Activated naive CD4-positive, alpha-beta T cell treated with Interleukin-2 at 50 U/mL for 16 hours (primary cell): ENCODE results near the gene ANP32E.
"Not testable (repeated sequence)": the region's sequence is repeated elsewhere in the genome, so short reads cannot be mapped to it uniquely, and the experiment has no call there.

Source experiments
- DNase-seq: peaks from one replicate; pipeline ENCODE4 v3.0.0-alpha.2; 2020

The ANP32E gene

GRCh38 chr1:150210706-150211105, 25.2 kb downstream of the ANP32E start:
- DNase-seq = no peak

- no peak for DNase-seq
These were observed 25.8 kb downstream of the ANP32E start for GRCh38 chr1:150210091-150210490.

GRCh38 chr1:150208460-150208859, 27.5 kb downstream of the ANP32E start:
- DNase-seq = not testable (repeated sequence)

GRCh38 chr1:150207281-150207971, 28.5 kb downstream of the ANP32E start:
- no peak for DNase-seq

GRCh38 chr1:150196417-150196816, 39.5 kb downstream of the ANP32E start:
- no peak for DNase-seq

- DNase-seq = no peak
These were observed 41.4 kb downstream of the ANP32E start for GRCh38 chr1:150194381-150195031.

GRCh38 chr1:150192012-150192411, 43.9 kb downstream of the ANP32E start:
- no peak for DNase-seq

- no peak for DNase-seq
These were observed 48.4 kb downstream of the ANP32E start for GRCh38 chr1:150187560-150187931.

- DNase-seq = peak; percentile 10
These were observed 48.9 kb downstream of the ANP32E start for GRCh38 chr1:150186789-150187559.

- DNase-seq = not testable (repeated sequence)
These were observed 49.5 kb downstream of the ANP32E start for GRCh38 chr1:150186438-150186788.

GRCh38 chr1:150185481-150185880, 50.4 kb downstream of the ANP32E start:
- no peak for DNase-seq

- no peak for DNase-seq
These were observed 52.9 kb downstream of the ANP32E start for GRCh38 chr1:150183061-150183460.

- no peak for DNase-seq
These were observed 53.7 kb downstream of the ANP32E start for GRCh38 chr1:150182247-150182646.

- DNase-seq = no peak
These were observed 55.4 kb downstream of the ANP32E start for GRCh38 chr1:150180474-150180873.

- no peak for DNase-seq
These were observed 56.0 kb downstream of the ANP32E start for GRCh38 chr1:150179867-150180266.

GRCh38 chr1:150178548-150178947, 57.4 kb downstream of the ANP32E start:
- no peak for DNase-seq

- DNase-seq = no peak
These were observed 59.3 kb downstream of the ANP32E start for GRCh38 chr1:150176593-150176992.

GRCh38 chr1:150173141-150173585, 62.7 kb downstream of the ANP32E start:
- no peak for DNase-seq

GRCh38 chr1:150171801-150172200, 64.1 kb downstream of the ANP32E start:
- no peak for DNase-seq

GRCh38 chr1:150168960-150169601, 66.8 kb downstream of the ANP32E start:
- peak; percentile 60 for DNase-seq
